Kasumi-1 (cell line): ENCODE data around the gene HDAC10.
A peak's percentile ranks its signal among the peaks of the same experiment; 100 is the strongest.

ENCODE experiments used
- DNase-seq, 2 experiments: peaks; one replicate each; lab custom pipeline; 2025; lab: John Stamatoyannopoulos, UW

HDAC10 gene, protein sequence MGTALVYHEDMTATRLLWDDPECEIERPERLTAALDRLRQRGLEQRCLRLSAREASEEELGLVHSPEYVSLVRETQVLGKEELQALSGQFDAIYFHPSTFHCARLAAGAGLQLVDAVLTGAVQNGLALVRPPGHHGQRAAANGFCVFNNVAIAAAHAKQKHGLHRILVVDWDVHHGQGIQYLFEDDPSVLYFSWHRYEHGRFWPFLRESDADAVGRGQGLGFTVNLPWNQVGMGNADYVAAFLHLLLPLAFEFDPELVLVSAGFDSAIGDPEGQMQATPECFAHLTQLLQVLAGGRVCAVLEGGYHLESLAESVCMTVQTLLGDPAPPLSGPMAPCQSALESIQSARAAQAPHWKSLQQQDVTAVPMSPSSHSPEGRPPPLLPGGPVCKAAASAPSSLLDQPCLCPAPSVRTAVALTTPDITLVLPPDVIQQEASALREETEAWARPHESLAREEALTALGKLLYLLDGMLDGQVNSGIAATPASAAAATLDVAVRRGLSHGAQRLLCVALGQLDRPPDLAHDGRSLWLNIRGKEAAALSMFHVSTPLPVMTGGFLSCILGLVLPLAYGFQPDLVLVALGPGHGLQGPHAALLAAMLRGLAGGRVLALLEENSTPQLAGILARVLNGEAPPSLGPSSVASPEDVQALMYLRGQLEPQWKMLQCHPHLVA

DNA sequence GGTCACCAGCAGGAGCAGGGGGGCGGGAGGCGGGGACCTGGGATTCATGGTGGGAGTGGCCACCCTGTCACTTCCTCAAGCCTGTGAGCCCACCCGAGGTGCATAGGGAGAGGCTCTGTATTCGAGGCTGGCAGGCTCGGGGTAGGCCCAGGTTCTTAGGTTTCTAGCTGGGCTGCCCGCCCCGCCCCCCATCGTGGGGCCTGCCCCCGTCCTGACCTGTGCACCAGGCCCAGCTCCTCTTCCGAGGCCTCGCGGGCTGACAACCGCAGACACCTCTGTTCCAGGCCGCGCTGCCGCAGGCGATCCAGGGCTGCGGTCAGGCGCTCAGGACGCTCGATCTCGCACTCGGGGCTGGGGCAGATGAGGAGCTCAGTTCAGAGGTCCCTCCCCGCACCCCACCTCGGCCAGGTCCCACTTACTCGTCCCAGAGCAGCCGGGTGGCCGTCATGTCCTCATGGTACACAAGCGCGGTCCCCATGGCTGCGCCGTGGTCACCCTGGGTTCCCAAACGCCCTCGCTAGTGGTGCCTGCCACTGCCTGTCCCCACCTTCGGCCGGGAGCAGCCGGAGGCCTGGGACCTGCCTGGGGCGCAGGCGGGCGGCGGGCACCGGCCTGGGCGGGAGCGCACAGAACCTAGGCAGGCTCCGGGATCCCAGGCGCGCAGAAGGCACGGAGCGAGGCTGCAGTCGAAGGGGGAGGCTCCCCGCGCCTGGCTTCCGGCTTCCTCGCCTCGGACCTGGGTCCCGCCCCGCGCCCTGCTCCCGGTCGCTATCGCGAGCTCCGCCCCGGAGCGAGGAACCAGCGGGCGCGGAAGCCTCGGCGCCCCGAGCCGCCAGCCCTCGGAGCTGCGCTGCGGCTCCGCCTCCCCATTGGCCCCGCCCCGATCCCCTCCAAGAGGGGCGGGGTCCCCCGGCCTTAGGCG, at the start of gene HDAC10:
TSS of gene HDAC10 (minus strand) at position 711 of the 922 bp plus-strand sequence. CDS start at position 478, 233 bp downstream.
- DNase-seq, result peak; percentile 69 to 73

- no peak for DNase-seq
These were observed 49.7 kb upstream of the HDAC10 start for GRCh38 chr22:50300620-50301257.

DNA sequence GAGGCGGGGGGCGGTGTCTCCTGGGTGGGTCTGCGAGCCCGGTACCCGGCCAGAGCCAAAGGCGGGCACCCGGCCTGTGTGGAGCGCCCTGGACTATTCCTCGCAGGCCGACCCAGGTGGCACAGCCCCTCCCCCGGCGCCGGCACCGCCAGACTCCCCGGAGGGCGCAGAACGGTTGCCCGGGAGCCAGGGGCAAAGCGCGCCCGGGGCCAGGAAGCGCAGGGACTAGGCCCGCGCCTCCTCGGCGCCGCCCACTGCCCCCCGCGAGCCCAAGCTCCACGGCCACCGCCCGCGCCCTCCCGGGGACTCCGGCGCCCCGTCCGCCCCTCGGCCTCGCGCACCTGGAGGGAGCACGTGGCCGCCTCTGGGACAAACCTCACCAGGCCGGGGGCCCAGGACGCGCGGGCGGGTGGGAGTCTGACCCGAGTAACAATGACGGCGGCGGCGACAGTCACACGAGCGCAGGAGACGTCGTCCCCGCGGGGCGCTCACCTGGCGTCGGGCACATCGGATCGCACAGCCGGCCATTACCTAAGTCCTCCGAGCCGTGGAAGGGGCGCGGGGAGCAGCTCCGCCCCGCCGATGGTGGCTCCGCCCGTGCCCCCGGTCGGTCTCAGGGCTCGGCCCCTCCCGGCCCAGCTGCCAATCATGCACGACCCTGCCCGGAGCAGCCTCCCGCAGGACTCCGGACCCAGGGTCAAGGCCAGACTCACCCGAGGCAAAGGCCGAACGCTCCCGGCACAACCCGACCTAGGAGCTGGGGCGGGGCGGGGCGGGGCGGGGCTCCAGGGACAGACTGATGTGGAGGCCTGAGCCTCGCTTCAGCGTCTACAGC, 48.9 kb upstream of the HDAC10 start:
- DNase-seq, result no peak

- no peak for DNase-seq
These were observed 48.1 kb upstream of the HDAC10 start for GRCh38 chr22:50298937-50299784.

DNA sequence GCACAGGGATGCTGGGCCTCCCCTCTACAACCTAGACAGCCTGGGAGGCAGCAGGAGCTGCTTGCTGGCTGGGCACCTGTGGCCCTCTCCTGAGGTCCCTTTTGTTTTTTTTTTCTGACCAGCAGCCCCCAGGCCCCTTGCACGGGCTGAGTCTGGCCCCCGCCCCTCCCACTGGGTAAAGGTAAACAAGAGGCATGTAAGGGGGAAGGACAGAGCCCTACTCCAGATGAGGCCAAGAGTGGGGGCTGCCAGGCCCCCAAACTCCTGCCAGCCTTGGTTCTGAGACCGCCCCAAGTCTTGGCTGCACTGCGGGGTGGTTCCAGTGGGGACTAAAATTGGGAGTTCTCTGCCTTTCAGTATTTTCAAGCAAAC, 47.2 kb upstream of the HDAC10 start:
- no peak for DNase-seq

- DNase-seq, result no peak
These were observed 46.6 kb upstream of the HDAC10 start for GRCh38 chr22:50297510-50298265.

DNA sequence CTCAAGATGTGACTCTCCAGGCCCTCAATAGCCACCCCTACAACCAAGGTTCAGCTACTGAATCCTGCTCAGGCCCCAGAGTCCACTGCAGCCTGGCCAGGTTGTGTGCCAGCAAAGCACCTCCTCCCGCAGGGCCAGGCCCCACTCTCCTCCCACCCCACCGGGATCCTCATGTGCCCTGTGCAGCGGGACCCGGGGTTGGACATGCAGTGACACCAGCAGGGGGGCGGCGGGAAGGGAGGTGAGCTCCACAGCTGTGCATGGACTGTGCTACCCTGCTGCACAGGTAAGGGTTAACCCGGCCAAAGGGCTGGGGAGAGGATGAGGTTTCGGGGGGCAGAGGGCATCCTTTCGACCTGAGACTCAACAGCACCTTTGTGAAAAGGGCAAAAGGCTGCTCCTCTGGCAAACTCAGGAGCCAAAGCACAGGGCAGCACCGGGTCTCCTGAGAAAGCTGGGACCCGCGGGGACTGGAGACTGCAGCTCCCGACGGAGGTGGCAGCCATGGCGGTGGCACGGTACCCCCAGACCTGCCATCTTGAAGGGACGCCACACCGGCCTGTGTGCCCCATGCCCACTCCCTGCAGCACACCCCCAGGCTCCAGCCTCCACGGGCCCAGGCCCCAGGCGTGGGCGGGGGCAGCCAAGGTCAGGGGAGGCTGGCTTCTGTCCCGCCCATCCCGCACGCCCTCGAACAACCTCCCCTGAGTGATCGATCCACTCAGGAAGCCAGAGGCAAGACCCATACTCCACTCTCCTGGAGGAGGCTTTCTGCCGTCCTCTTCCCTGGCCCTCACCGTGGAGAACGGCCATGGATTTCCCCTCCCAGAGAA, 45.8 kb upstream of the HDAC10 start:
- DNase-seq, result no peak

GRCh38 chr22:50294319-50294656, 43.2 kb upstream of the HDAC10 start:
- DNase-seq, result no peak

DNA sequence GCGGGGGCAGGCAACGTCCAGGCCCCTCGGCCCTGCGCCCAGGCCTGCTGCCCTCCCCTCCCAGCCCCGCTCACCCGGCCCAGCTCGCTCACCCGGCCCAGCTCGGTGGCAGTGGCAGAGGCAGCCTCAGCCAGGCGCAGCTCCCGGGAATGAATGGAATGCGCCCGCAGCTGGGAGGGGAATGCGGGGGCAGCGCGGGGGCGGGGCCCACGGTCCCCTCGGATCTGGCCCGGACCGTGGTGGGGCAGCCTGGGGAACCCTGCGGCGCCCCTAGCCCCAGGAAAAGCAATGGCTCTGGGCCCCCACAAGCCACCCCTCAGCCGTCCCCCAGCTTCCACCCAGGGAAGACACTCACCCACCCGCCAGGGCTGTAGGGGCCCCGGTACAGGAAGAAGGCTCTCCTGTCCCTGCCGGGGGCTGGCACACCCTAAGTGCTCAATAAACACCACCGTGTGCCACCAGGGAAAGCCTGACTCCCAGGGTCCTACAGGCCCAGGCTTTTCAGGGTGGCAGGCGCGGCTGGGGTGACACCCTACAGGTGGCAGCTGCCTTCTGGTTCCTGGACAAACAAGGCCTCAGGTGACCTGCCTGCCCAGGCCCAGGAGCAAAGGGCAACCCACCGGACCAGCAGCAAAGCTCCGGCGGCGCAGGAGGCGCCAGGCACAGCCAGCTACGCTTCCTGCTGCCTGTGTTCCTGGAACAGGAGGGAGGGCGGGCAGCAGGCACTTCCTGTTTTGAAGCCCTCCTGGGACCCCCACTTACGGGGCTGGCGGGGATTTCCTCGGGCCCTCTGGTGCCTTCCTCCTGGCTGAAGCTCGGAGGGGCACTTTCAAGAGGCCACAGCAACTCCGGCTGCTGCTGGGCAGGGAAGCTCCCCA, 42.6 kb upstream of the HDAC10 start:
- DNase-seq, result peak in 1 of 2 experiments; percentile 31

- DNase-seq, result no peak
These were observed 41.8 kb upstream of the HDAC10 start for GRCh38 chr22:50292643-50293440.

DNA sequence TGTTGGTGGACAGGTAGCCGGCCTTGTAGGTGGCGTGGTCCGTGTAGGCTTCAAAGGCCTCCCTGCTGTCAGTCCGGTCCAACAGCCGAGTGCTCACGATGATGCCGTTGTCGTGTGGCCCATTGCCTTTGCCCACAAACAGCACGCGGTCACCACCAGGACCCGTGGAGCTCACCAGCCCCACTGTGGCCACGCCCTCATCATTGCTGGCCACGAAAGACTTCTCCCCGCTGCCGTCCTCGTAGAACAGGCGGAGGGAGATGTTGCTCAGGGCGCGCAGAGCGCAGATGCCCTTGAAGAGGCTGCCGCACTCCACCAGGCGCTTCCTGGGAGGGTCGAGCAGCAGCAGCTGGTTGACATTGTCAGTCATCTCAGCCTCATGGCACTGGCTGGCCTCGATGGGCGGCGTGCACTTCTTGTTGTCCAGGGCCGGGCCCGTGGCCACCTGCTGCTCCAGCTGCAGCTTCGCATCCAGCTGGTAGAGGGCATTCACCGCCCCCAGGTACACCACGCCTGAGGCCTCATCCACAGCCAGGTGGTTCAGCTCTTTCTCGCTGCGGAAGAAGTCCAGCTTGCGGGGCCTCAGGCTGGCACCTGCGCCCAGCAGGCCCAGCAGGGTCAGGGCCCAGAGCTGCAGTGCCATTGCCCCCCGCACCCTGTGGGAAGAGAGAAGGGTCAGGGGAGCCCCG, 39.0 kb upstream of the HDAC10 start:
- DNase-seq, result no peak

GRCh38 chr22:50289151-50289941, 38.3 kb upstream of the HDAC10 start:
- no peak for DNase-seq

DNA sequence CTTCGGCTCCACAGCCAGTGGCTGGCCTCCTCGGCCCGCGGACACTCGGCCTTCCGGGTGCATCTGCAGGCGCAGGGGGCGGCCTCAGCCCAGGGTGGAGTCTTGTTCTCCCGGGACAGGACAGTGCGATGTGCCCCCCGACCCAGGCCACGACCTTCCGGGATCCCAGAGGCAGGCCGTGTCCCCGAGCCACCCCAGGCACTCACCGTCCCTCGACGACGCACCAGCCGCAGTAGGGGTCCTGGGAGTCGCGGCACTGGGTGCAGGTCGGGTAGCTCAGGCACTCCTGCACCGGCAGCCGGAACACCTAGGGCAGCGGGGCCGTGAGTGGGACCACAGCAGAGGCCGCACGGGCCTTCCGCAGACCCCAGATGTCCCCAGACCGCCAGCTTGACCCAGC, 36.7 kb upstream of the HDAC10 start:
- no peak for DNase-seq

GRCh38 chr22:50286701-50287318, 35.7 kb upstream of the HDAC10 start:
- DNase-seq, result no peak

DNA sequence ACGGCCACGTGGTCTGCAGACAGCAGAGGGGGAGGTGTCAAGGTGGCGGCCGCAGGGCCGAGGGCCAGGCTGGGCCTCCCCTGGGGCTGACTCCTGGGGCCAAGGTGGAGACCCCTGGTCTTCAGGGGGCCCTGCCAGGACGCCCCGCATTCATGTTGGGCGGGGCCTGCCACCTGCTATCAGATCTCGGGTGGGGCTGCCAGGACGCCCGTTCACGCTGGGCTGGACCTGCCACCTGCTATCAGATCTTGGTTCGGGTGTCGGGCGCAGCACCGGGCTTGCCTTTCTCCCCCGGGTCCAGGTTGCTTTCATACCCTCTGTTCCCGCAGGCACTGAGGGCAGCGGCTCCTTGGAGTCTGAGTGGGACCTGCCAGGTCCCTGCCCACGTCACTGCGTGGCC, 35.2 kb upstream of the HDAC10 start:
- no peak for DNase-seq
